K562 (cell line): ENCODE data around the gene TNFSF9. TPM values are rescaled to one million over a fixed set of nuclear protein-coding genes. Genes with fewer than 3 reads are reported as not detected.

ENCODE experiments used
- BCOR ChIP-seq: fragments of 450-650 bp; IDR thresholded peaks from 2 replicates; pipeline ENCODE4 v1.6.1; 2016
- CEBPB ChIP-seq: fragments of 450-650 bp; IDR thresholded peaks from 2 replicates; pipeline ENCODE4 v1.6.1; 2016; ENCODE audit warnings: missing genetic modification characterization, missing compliant biosample characterization
- HEY1 ChIP-seq: fragments of 250-450 bp; sonication (Bioruptor Pico); IDR thresholded peaks from 2 replicates; pipeline ENCODE4 v1.5.0; 2020; ENCODE audit warnings: mild to moderate bottlenecking, moderate library complexity, borderline replicate concordance
- KDM1A ChIP-seq, 2 experiments: fragments of 450-650 bp; IDR thresholded peaks; 2 replicates each; pipeline ENCODE4 v1.6.1; 2016; ENCODE audit warnings: mild to moderate bottlenecking in 2 of 2
- MECOM ChIP-seq: fragments of 250-450 bp; sonication (Bioruptor Pico); IDR thresholded peaks from 2 replicates; pipeline ENCODE4 v1.8.0; 2022; ENCODE audit warnings: inconsistent platforms
- NCOA2 ChIP-seq, 2 experiments: fragments of 450-650 bp; IDR thresholded peaks; 2 replicates each; pipeline ENCODE4 v1.6.1; 2018; ENCODE audit warnings: mild to moderate bottlenecking in 2 of 2, moderate library complexity in 1 of 2; ENCODE audit not compliant: partially characterized antibody in 2 of 2
- SUPT5H ChIP-seq: fragments of 450-650 bp; IDR thresholded peaks from 2 replicates; pipeline ENCODE4 v1.6.1; 2016
- polyA plus RNA-seq, 8 experiments: library from polyadenylated mRNA; depleted of rRNA in 4 of 8; stranded (reverse) in 5 of 8; unstranded in 3 of 8; fragments of >200 nt; fragmentation: Nextera tagmentation in 2 of 8; fragmentation: Illumina TruSeq in 1 of 8; extraction: Ambion mirVana in 2 of 8; extraction: Trizol in 1 of 8; gene quantifications; 2 replicates each; pipeline versions ENCODE4 v1.2.1 to v1.2.3, GENCODE V29; 2011 to 2014; ENCODE audit warnings: inconsistent platforms in 1 of 8, missing spikeins in 1 of 8
- total RNA-seq, 7 experiments: library from RNA; depleted of rRNA in 6 of 7; stranded (reverse); fragments of >200 nt in 6 of 7; fragmentation: Illumina TruSeq in 2 of 7; extraction: Trizol in 2 of 7; gene quantifications; 2 replicates each; pipeline versions ENCODE4 v1.2.1 to v1.2.3, GENCODE V29; 2011 to 2021; ENCODE audit warnings: low replicate concordance in 1 of 7
- TF ChIP-seq, protein P1 (sequence below), 2 experiments: fragments of 450-650 bp in 1 of 2; sonication (generic) in 1 of 2; formaldehyde crosslinking in 1 of 2; IDR thresholded peaks in 1 of 2; conservative IDR thresholded peaks in 1 of 2; 2 replicates each; pipeline versions ENCODE4 v1.6.1 to v1.8.1; 2016 to 2023; ENCODE audit warnings: mild to moderate bottlenecking in 2 of 2, moderate library complexity in 2 of 2, inconsistent platforms in 1 of 2, missing genetic modification reagents in 1 of 2
- TF ChIP-seq, protein P2 (sequence below): sonication (generic); formaldehyde crosslinking; IDR thresholded peaks from 2 replicates; pipeline ENCODE4 v1.8.0; 2022; ENCODE audit warnings: mild to moderate bottlenecking, missing genetic modification reagents, borderline replicate concordance
- TF ChIP-seq, protein P3 (sequence below): fragments of 250-450 bp; sonication (Bioruptor Pico); IDR thresholded peaks from 2 replicates; pipeline ENCODE4 v1.4.0; 2020

The TNFSF9 gene
- total and polyA plus RNA-seq, 9 of the 15 experiments (the other 6 are each of a cell fraction or from before 2014, with no cell fraction given): 1.4 to 17.9 (median 6.5) TPM

DNA sequence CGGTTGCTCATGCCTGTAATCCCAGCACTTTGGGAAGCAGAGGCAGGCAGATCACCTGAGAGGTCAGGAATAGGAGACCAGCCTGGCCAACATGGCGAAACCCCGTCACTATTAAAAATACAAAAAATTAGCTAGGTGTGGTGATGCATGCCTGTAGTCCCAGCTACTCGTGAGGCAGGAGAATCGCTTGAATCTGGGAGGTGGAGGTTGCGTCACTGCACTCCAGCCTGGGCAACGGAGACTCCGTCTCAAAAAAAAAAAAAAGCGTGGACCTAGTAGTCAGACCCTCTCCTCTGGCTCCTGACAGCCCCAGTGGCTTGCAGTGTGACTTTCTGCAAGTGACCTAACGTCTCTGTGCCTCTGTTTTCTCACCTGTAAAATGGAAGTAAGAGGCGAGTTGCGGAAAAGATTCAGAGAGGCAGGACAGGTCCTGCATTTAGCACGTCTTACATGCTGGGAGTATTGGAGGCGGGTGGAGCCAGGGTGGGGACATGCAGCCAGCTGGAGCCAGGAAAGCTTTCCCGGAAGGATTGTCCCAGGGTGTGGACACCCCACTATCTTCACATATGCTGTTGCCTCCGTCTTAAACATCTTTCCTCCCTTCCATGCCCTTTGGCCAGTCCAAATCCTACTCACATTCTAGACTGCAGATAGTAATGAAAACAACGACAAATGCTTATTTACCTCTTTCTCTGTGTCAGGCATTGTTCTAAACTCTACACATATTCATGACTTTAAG, 31.6 kb upstream of the TNFSF9 start (continued):
- TF ChIP-seq HEY1 (no peak), BCOR (peak; percentile 65), CEBPB (tag) (peak; percentile 84), KDM1A (IDR thresholded peaks at IDR 0.05) (peak in 1 of 2 experiments; percentile 32; a peak in 2 of 4 replicates), MECOM (no peak), SUPT5H (no peak), NCOA2 (IDR thresholded peaks at IDR 0.05; ENCODE audit: partially characterized antibody in 2 of 2) (no peak)
- TF ChIP-seq, protein P1, sequence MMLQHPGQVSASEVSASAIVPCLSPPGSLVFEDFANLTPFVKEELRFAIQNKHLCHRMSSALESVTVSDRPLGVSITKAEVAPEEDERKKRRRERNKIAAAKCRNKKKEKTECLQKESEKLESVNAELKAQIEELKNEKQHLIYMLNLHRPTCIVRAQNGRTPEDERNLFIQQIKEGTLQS (IDR thresholded peaks at IDR 0.05): peak; percentile 48
- TF ChIP-seq, protein P1 (CRISPR knock-in tag; conservative IDR thresholded peaks at IDR 0.05): no peak
- TF ChIP-seq, protein P2, sequence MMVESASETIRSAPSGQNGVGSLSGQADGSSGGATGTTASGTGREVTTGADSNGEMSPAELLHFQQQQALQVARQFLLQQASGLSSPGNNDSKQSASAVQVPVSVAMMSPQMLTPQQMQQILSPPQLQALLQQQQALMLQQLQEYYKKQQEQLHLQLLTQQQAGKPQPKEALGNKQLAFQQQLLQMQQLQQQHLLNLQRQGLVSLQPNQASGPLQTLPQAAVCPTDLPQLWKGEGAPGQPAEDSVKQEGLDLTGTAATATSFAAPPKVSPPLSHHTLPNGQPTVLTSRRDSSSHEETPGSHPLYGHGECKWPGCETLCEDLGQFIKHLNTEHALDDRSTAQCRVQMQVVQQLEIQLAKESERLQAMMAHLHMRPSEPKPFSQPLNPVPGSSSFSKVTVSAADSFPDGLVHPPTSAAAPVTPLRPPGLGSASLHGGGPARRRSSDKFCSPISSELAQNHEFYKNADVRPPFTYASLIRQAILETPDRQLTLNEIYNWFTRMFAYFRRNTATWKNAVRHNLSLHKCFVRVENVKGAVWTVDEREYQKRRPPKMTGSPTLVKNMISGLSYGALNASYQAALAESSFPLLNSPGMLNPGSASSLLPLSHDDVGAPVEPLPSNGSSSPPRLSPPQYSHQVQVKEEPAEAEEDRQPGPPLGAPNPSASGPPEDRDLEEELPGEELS (CRISPR knock-in tag): no peak
- TF ChIP-seq, protein P3, sequence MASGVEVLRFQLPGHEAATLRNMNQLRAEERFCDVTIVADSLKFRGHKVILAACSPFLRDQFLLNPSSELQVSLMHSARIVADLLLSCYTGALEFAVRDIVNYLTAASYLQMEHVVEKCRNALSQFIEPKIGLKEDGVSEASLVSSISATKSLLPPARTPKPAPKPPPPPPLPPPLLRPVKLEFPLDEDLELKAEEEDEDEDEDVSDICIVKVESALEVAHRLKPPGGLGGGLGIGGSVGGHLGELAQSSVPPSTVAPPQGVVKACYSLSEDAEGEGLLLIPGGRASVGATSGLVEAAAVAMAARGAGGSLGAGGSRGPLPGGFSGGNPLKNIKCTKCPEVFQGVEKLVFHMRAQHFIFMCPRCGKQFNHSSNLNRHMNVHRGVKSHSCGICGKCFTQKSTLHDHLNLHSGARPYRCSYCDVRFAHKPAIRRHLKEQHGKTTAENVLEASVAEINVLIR (CRISPR knock-in tag): no peak
